ENCODE results near the gene RRP9.

The RRP9 gene

GRCh38 chr3:51970606-51971300 lies 29.0 kb upstream of the RRP9 start:
- DNase-seq, result no peak

GRCh38 chr3:51969841-51970240 lies 28.1 kb upstream of the RRP9 start:
- no peak for DNase-seq

GRCh38 chr3:51968883-51969678 lies 27.4 kb upstream of the RRP9 start:
- DNase-seq, result no peak

- no peak for DNase-seq
These were observed 26.6 kb upstream of the RRP9 start for GRCh38 chr3:51968170-51968775.

GRCh38 chr3:51967384-51968169 lies 25.9 kb upstream of the RRP9 start, which contains the start of gene PCBP4:
TSS of gene PCBP4 (minus strand) at chr3:51967454. CDS start at chr3:51961240, 6,214 bp downstream.
- no peak for DNase-seq

- DNase-seq, result no peak
These were observed 25.2 kb upstream of the RRP9 start for GRCh38 chr3:51966922-51967383.

GRCh38 chr3:51966486-51966885 lies 24.8 kb upstream of the RRP9 start:
- DNase-seq, result no peak

GRCh38 chr3:51966016-51966415 lies 24.3 kb upstream of the RRP9 start:
- no peak for DNase-seq

GRCh38 chr3:51964521-51964920 lies 22.8 kb upstream of the RRP9 start:
- no peak for DNase-seq

GRCh38 chr3:51963951-51964451 lies 22.3 kb upstream of the RRP9 start:
- no peak for DNase-seq

GRCh38 chr3:51962854-51963530 lies 21.3 kb upstream of the RRP9 start:
- DNase-seq, result no peak

GRCh38 chr3:51961602-51962569 lies 20.2 kb upstream of the RRP9 start:
- DNase-seq, result no peak

- DNase-seq, result no peak
These were observed 19.3 kb upstream of the RRP9 start for GRCh38 chr3:51961011-51961410.

GRCh38 chr3:51960386-51960785 lies 18.7 kb upstream of the RRP9 start:
- DNase-seq, result no peak

GRCh38 chr3:51959651-51960050 lies 17.9 kb upstream of the RRP9 start:
- no peak for DNase-seq

GRCh38 chr3:51958603-51959521 lies 17.2 kb upstream of the RRP9 start:
- DNase-seq, result no peak

- no peak for DNase-seq
These were observed 16.0 kb upstream of the RRP9 start for GRCh38 chr3:51957520-51958205.

GRCh38 chr3:51955893-51956770 lies 14.4 kb upstream of the RRP9 start:
- no peak for DNase-seq

All from bone marrow (tissue), 2 donors.